ENCODE results near the gene PPP2R1A.
"Not testable (repeated sequence)": the region's sequence is repeated elsewhere in the genome, so short reads cannot be mapped to it uniquely, and the experiment has no call there.

Gene PPP2R1A

DNA sequence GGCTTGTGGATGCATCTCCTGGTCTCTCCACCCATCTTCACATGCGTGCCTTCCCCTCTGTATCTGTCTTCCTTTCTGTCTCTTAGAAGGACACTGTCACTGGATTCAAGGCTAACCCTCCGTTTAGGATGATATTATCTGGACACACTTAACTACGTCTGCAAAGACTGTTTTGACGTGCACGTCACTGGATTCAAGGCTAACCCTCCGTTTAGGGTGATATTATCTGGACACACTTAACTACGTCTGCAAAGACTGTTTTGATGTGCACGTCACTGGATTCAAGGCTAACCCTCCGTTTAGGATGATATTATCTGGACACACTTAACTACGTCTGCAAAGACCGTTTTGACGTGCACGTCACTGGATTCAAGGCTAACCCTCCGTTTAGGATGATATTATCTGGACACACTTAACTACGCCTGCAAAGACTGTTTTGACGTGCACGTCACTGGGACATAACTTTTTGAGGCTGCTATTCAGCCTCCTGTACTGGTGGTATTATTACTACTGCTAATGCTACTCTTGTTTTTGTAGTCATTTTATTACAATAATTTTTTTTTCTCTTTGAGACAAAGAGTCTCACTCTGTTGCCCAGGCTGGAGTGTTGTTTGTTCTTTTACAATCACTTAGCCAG lies 11.0 kb downstream of the PPP2R1A start:
- not testable (repeated sequence) for DNase-seq

DNA sequence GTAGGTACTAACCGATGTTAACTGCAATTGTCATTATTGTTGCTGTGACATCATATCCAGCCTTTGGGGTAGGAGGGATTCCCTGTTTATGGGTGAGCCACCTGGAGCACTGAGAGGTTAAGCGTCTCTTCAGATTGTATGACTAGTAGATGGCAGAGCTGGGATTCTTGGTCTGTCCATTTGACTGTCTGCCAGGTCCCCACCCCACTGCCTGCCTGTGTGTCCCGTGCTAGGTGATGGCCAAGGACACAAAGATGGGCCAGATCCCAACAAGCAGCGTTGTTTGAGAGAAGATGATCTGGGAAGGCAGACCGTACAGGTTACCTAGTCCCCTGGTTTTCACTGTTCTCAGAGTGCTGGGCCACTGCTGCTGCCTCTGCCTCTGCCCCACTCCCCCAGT lies 16.6 kb downstream of the PPP2R1A start:
- DNase-seq = no peak

DNA sequence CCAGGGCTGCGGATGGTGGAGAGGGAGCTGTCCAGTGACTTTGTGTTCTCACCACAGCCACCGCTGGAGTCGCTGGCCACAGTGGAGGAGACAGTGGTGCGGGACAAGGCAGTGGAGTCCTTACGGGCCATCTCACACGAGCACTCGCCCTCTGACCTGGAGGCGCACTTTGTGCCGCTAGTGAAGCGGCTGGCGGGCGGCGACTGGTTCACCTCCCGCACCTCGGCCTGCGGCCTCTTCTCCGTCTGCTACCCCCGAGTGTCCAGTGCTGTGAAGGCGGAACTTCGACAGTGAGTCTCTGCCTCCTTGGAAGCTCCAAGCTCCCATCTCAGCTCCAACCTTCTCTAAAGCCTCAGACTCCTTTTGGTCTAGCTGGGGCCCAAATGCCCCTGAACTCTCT lies 21.4 kb downstream of the PPP2R1A start:
- no peak for DNase-seq

DNA sequence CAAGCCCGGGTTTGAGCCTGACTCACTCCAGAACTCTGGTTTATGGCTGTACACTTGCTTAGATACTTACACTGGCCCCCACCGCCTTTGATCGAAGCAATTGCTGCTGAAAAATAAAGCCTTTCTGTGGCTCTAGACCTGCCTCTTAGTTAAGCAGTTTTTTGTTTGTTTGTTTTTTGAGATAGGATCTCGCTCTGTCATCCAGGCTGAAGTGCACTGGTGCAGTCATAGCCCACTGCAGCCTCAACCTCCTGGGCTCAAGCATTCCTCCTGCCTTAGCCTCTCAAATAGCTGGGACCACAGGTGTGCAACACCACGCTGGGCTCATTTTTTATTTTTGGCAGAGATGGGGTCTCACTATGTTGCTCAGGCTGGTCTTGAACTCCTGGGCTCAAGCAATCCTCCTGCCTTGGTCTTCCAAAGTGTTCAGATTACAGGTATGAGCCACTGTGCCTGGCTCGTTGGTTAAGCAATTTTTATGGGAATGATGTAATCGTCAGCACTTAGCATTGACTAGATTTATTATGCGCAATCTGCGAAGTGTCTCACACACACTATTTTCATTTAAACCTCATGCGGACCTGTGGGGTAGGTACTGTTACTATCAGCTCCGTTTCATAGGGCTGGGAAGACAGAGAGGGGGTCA lies 22.2 kb downstream of the PPP2R1A start:
- no peak for DNase-seq

DNA sequence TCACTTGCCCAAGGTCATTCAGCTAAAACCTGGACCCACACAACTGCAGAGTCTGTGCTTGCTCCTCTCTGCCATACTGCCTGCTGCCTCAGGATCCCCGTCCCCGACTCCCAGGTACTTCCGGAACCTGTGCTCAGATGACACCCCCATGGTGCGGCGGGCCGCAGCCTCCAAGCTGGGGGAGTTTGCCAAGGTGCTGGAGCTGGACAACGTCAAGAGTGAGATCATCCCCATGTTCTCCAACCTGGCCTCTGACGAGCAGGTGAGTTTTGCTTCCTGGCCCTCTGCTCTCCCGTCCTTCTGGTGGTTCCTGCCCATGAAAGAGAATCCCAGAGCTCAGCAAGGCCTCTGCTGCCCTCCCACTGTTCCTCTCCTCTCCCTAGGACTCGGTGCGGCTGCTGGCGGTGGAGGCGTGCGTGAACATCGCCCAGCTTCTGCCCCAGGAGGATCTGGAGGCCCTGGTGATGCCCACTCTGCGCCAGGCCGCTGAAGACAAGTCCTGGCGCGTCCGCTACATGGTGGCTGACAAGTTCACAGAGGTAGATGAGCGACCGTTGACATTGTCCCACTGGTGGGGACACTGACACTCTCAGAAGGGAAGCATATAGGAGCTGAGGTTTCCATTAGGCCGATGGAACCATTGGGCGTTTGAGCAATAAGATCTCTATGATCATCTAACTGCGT lies 22.9 kb downstream of the PPP2R1A start:
- DNase-seq = no peak

DNA sequence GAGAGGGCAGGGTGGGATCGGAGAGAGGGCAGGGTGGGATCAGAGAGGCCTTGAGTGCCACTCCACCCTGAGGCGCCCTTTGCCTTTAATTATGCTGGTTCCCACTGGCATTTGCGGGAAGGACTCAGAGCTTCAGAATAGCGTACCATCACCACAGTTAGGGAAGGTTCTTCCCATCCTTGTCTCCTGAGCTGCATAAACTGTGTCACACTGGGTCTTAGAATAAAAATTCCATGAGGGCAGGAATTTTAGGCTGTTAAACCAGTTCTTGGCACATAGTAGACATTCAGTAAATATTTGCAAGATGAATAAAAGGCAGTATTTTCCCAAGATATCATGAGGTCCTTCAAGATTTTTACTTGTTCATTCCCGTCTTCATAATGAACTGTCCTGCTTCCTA lies 24.4 kb downstream of the PPP2R1A start:
- DNase-seq = no peak

DNA sequence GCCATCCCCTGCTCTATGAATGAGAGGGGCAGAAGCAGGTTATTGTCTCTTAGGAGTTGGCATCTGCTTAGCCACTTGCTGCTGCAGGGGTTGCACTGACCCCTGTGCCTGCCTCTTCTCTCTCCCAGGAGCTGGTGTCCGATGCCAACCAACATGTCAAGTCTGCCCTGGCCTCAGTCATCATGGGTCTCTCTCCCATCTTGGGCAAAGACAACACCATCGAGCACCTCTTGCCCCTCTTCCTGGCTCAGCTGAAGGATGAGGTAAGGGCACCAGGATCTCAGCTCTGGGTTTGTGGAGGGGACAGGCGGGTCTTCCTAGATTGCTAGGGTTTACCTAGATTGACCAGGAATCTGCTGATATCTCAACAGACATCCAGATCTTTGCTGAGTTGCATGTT lies 26.5 kb downstream of the PPP2R1A start:
- no peak for DNase-seq

DNA sequence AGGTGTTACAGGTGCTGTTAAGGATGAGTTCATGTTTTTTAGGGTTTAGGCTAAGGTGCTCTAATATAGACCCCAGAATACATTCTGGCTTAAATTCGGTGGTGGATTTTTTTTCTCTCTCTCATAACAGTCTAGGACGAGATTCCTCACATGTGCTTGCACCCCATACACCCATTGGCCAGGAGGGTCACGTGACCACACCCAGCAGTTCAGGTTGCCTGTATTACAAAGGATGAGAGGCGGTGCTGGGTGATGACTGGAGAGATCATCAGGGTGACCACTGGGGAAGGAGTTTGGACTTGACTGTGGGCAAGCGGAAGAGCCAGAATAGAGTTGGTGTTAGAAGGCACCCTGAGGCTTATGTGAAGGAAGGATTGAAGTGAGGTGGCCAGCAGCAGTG lies 27.7 kb downstream of the PPP2R1A start:
- DNase-seq = no peak

DNA sequence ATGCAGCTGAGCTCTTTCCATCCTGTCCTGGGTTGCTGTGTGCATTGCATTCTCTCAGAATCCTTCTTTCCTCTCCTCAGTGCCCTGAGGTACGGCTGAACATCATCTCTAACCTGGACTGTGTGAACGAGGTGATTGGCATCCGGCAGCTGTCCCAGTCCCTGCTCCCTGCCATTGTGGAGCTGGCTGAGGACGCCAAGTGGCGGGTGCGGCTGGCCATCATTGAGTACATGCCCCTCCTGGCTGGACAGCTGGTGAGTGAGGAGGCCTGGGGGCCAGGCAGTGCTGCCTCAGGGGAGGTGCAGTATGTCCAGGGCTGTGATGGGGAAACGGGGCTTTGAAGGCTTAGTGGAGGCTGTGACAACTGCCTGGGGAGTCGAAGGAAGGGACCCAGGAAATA lies 29.8 kb downstream of the PPP2R1A start:
- DNase-seq = no peak

DNA sequence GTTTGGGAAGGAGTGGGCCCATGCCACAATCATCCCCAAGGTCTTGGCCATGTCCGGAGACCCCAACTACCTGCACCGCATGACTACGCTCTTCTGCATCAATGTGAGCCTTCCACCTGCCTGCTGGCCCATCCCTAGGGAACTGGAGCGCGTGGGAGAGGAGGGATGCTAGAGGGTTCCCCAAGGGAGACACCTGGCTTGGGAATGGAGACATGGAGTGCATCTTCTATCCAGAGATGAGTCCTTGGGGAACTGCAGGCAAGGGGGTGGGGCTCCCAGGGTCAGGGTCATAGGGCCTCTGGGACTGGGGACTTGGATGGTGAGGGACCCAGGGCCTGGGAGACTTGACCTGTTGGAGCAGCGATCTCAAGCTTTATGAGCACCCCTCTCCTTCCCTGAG lies 31.2 kb downstream of the PPP2R1A start:
- no peak for DNase-seq

DNA sequence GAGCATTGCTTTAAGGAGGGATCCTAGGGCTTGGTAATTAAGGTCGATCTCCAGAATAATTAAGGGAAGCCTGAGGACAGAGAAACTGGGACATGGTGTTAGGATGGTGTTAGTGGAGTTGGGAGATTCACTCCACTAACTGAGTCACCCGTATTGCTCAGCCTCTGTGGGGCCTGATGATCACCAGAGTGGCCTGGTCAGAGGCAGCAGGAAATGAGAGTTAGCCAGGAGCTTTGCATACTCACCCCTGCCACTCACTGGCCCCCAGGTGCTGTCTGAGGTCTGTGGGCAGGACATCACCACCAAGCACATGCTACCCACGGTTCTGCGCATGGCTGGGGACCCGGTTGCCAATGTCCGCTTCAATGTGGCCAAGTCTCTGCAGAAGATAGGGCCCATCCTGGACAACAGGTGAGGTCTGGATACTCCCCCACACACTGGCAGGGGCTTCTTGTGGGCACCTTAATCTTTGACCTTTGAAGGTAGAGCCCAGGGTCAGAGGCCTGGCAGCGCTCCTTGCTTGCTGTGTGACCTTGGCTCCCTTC lies 32.1 kb downstream of the PPP2R1A start:
- DNase-seq = no peak

DNA sequence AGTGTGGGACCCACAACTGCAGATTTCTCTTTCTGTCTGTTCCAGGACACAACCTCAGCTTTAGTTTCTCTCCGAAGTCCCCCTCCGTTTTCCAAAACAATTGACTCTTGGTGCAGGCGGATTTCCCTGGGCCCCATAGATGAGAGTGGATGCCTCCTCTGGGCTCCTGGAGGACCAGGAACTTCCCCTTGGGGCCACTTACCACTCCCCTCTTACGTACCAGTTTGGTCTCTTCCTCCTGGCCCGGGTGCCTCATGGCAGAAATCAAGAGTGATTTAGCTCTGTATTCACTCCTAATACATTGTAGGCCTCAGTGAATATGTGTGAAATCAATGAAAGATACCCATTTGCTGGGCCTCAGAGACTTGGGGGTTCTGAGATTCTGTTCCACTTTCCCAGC lies 34.4 kb downstream of the PPP2R1A start:
- DNase-seq = no peak

DNA sequence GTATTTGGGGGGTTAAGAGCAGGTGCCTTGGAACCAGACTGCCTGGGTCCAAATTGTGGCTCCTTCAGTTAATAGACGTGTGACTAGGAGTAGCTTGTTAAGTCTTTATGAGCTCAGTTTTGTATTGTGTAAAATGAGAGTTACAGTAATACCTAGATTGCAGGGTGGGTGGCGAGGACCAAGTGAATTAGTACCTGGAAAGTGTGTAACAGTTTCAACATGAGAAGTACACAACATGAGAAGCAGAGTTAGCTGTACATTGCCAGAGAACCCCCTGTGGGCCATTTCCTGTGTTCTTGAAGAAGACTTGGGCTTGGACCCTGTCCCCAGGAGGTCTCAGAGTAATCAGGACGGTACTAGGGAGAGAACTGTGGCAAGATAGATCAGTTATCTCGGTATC lies 36.8 kb downstream of the PPP2R1A start:
- no peak for DNase-seq

DNA sequence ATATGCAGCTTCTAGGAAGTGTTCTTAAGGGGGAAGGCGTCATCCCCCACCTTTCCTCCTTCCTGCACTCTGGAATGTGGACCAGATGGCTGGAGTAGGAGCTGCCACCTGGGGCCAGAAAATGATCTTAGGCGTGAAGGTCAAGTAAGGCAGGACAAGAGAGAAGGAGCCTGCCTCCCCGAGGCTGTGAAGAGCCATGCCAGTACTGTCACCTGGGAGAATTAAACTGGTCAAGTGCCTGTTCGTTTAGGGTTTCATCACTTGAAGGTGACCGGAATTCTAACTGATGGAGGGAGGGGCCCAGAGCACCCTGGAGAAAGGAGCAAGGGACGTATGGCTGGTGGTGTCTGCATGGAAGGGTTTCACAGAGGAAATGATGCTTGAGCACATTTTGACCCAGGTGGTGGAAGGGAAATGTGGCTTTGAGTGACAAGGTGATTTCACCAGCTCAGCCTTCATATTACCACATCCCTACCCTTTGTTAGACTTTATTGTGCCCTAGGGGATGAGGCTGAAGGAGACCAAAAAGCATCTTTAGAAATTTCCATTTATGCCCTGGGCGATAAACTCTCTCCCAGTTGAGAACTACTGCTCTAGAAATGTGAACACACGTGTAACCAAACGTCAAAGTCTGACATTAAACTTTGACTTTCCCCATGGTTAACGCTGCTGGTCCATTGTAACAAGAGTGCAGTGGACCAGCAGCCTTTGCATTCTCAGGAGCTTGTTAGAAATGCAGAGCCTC lies 37.5 kb downstream of the PPP2R1A start:
- no peak for DNase-seq

DNA sequence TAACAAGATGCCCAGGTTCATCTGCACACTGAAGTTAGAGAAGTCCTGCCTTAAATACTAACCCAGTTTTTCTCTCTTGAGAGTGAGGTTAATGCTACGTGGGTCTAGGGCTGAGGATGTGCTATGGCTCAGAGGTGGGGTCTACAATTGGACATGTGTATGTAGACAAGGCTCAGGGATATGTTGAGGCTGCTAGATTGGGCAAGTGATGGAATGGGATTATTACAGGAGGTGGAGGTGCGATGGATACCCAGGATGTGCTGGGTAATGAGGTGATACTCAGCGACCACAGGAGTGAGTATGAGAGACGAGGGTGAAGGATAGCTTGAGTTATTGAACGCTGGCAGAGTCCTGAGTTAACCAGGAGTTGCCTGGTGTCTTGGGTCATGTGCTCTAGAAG lies 38.1 kb downstream of the PPP2R1A start:
- DNase-seq = no peak

DNA sequence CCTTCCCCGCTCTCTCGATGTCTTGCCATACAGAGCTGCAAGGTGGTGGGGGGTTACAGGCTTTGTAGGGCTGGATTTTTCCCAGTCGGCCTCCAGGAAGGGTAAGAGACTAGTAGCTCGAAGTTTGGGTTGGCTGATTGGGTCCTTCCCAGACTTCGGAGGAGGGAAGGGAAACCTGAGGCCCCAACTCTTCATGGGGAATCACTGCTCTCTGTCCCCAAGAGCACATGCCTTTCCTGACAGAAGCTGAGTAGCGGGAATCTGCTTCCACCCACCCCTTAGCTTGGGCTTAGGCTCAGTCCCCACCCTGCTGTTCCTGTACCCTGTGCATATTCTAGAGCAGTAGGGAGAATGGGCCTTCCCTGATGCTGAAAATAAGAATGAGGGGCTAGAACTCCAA lies 39.7 kb downstream of the PPP2R1A start:
- no peak for DNase-seq

DNA sequence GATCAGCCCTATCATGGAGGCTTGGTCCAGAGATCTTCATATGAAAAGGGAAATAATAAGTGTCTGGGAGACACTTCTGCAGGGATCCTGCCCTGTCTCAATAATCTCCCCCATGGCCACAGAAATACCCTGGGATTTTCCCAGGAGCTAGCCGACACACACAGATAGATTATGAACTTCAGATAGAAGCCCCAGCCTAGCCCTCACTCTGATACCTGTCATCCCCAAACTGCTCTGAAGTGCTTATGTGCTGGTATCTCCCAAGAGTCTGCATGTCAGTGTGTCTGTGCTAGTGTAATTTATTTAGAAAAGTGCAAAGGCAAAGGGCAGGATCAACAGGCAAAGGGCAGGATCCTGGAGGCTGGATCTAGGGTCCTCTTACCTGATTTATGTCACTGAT lies 40.8 kb downstream of the PPP2R1A start:
- DNase-seq = no peak

DNA sequence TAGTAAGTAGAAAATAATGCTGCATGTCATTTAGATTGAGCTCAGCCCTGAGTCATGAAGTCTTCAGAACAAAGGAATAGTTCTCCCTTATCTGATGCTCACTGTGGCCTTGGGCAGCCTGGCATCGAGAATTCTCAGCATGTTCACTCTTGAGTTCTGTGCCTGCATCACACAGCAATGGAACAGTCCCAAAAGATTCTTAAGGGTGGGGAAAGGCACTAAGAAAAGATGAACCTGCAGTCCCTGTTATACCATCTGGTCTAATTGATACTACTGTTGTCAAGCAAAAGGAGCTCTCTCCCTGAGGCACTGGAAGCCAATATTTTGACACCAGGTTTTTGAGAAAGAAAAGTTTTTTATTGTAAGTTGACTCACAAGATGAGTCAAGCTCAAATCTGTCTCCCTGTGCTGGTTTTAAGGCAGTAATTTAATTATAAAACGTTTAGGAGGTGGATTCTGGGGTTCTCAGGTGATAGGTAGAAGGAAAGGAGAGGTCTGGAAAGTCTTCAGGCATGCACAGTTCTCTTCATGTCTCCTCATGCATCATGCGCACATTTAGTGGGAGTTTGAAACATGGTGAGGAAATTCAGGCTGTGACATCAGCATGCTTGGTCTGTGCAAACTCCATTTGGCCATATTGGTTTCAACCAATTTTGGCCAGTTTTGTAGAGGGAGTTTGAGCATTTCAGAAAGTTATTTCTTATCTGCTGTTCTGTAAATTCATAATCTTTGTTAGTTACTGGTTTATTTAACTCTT lies 41.5 kb downstream of the PPP2R1A start:
- DNase-seq = no peak

DNA sequence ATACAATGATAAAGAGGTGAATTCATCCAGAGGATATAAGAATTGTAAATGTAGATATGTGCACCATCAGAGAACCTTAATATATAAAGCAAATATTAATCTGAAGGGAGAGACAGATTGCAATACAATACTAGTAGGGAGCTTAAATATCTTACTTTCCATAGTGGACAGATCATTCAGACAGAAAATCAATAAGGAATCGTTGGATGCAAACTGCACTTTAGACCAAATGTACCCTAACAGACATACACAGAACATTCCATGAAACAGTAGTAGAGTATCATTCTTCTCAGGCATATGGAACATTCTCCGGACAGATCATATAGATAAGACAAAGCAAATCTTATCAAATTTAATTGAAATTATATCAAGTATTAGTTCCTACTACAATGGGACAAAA lies 44.6 kb downstream of the PPP2R1A start:
- DNase-seq = no peak

DNA sequence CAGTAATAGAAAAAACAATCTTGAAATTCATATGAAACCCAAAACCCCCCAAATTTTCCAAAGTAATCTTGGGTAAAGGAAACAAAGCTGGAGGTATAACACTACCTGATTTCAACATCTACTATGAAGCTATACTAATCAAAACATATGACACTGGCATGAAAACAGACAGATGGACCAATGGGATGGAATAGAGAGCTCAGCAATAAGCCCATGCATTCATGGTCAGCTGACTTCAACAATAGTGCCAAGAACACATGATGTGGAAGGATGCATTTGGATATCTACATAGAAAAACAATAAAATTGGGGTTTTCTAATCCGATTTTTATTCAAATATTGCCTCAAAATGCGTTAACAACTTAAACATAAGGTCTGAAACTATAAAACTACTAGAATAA lies 47.3 kb downstream of the PPP2R1A start:
- no peak for DNase-seq

DNA sequence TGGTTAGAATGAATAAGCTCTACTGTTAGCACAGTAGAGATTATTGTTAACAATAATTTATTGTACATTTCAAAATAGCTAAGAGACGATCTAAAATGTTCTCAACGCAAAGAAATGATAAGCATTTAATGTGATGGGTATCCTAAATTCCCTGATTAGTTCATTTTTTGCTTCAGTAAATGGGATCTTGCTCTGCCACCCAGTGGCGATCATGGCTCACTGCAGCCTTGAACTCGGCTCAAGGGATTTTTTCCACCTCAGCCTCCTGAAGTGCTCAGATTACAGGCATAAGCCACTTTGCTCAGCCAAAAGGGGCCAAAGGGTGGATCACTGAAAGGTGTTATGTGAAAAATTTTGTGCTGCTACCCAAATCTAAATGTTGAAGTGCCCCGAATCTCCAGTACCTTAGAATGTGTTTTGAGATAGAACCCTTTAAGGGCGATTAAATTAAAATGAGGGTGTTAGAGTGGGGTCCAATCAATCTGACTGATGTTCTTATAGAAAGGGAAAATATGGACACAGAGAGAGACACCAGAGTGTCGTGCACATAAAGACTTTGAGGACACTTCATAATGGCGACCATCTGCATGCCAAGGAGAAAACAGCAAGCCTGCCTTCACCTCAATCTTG lies 48.0 kb downstream of the PPP2R1A start:
- peak; percentile 45 to 55 for DNase-seq

DNA sequence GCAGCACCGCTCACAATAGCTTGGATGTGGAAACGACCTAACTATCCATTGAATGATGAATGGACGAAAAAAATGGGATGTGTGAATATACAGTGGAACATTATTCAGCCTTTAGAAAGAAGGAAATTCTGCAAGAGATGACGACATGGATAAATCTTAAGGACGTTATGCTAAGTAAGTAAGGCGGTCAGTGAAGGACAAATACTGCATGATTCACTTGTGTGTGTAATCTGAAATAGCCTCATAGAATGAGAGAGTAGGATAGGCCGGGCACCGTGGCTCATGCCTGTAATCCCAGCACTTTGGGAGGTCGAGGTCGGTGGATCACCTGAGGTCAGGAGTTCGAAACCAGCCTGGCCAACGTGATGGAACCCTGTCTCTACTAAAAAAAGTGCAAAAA lies 54.2 kb downstream of the PPP2R1A start:
- DNase-seq = no peak
